Kidney tubule cell (primary cell): ENCODE data around the gene RBPJ.
"Not testable (repeated sequence)": the region's sequence is repeated elsewhere in the genome, so short reads cannot be mapped to it uniquely, and the experiment has no call there.

ENCODE experiments used
- DNase-seq: peaks from one replicate; pipeline ENCODE4 v3.0.0-alpha.2; 2018; ENCODE audit warnings: low spot score

The RBPJ gene

GRCh38 chr4:26302031-26302899 lies 18.5 kb upstream of the RBPJ start:
- no peak for DNase-seq

GRCh38 chr4:26303008-26303407 lies 17.8 kb upstream of the RBPJ start:
- DNase-seq = no peak

GRCh38 chr4:26307037-26307800 lies 13.6 kb upstream of the RBPJ start:
- no peak for DNase-seq

- no peak for DNase-seq
Measured at GRCh38 chr4:26308568-26308967, 12.2 kb upstream of the RBPJ start.

GRCh38 chr4:26310264-26310663 lies 10.6 kb upstream of the RBPJ start:
- DNase-seq = no peak

- no peak for DNase-seq
Measured at GRCh38 chr4:26311633-26312032, 9.2 kb upstream of the RBPJ start.

- DNase-seq = not testable (repeated sequence)
Measured at GRCh38 chr4:26315316-26315932, 5.4 kb upstream of the RBPJ start.

GRCh38 chr4:26317766-26318165 lies 3.0 kb upstream of the RBPJ start:
- no peak for DNase-seq

- peak; percentile 100 for DNase-seq
Measured at GRCh38 chr4:26319467-26319948, 1.3 kb upstream of the RBPJ start.

GRCh38 chr4:26319949-26320537 lies 771 bp upstream of the RBPJ start:
- DNase-seq = no peak

GRCh38 chr4:26321373-26322221 lies 783 bp downstream of the RBPJ start:
- DNase-seq = peak; percentile 19

- no peak for DNase-seq
Measured at GRCh38 chr4:26322346-26322745, 1.5 kb downstream of the RBPJ start.

- DNase-seq = no peak
Measured at GRCh38 chr4:26323821-26324220, 3.0 kb downstream of the RBPJ start.

- DNase-seq = peak; percentile 37
Measured at GRCh38 chr4:26325191-26325590, 4.4 kb downstream of the RBPJ start.

GRCh38 chr4:26326791-26327190 lies 6.0 kb downstream of the RBPJ start:
- DNase-seq = peak; percentile 94

GRCh38 chr4:26330186-26330787 lies 9.5 kb downstream of the RBPJ start:
- peak; percentile 72 for DNase-seq

- DNase-seq = peak; percentile 82
Measured at GRCh38 chr4:26330946-26331345, 10.1 kb downstream of the RBPJ start.

- DNase-seq = no peak
Measured at GRCh38 chr4:26331380-26331950, 10.7 kb downstream of the RBPJ start.

GRCh38 chr4:26334366-26334765 lies 13.6 kb downstream of the RBPJ start:
- no peak for DNase-seq

GRCh38 chr4:26337612-26338011 lies 16.8 kb downstream of the RBPJ start:
- DNase-seq = peak; percentile 18
